Measurements from ENCODE around the gene DDAH1.
"Not testable (repeated sequence)": the region's sequence is repeated elsewhere in the genome, so short reads cannot be mapped to it uniquely, and the experiment has no call there.

DDAH1 gene

DNA sequence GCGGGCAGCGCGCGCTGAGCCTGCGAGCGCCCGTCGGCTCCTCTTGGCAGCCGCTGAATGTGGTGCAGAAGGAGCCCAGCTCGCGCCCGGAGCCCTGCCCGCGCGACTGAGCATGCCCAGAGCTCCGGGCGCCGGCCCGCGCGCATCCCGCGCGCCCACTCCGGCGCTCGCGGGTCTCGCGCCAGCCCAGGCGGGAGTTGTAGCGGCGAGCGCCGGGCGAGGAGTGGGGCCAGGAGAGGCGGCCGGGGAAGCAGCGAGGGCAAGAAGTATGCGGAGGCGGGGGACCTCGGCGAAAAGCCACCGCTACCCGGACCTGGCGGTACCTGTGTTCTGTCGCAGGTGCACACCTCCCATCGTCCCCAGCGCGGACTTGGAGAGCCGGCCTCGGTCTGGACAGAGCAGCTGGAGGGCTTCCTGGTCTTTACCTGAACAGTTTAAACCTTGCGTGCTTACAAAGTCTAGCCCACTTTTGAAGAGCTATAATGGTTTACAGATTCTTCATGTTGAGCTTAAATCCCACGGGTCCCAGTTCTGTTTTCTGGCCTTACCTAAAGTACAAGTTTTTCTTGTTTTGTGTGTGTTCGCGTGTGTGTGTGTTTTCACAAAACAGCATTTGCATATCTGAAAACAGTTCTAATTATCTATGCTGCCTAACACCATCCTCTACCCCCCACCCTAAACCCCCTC is at the start of gene DDAH1:
Gene DDAH1 (minus strand): TSS at position 61 of the 687 bp plus-strand sequence. CDS start 114 bp downstream, outside the sequence.
- peak; percentile 65 for DNase-seq (ENCODE audit: low read depth)

DNA sequence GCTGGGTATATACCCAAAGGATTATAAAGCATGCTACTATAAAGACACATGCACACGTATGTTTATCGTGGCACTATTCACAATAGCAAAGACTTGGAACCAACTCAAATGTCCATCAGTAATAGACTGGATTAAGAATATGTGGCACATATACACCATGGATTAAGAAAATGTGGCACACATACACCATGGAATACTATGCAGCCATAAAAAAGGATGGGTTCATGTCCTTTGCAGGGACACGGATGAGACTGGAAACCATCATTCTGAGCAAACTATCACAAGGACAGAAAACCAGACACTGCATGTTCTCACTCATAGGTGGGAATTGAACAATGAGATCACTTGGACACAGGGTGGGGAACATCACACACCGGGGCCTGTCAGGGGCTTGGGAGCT is 49.0 kb upstream of the DDAH1 start:
- DNase-seq (ENCODE audit: low read depth), result not testable (repeated sequence)

DNA sequence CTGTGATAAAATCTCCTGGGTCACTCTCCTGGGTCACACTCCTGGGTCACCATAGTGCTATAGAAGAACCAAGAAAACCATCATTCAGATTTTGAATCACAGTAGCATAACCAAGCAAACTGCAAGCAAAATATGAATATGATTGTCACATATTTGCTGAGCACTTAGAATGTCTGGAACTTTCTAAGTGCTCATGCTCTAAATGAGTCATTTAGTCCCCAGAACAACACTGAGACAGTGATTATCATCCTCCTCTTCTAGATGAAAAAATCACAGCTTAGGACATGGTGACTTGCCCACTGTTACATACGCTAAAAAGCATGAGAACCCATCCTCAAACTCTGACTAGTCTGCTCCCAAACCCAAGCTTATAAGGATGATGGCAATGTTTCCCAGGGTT is 39.5 kb upstream of the DDAH1 start:
- no peak for DNase-seq (ENCODE audit: low read depth)

DNA sequence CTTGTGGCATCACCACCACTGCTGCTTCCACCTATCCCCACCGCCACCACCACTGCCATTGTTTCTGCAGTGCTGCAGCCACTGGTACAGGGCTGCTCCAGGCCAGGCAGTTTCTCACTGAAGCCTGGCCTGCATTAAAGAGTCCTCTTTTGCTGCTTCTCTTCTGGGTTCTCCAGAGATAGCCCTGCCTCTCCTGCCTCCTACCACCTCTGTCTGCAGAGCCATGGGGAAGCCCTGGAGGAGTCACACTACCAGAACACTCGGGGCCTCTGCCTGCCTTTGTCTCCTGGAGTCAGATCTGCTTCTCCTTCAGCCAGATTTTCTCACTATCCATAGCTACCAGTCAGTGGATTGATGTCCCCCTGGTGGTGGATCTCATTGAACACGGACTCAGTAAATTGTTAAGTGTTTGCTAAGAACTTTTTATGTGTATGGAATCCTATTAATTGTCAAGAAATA is 37.7 kb upstream of the DDAH1 start:
- DNase-seq (ENCODE audit: low read depth), result peak; percentile 74

DNA sequence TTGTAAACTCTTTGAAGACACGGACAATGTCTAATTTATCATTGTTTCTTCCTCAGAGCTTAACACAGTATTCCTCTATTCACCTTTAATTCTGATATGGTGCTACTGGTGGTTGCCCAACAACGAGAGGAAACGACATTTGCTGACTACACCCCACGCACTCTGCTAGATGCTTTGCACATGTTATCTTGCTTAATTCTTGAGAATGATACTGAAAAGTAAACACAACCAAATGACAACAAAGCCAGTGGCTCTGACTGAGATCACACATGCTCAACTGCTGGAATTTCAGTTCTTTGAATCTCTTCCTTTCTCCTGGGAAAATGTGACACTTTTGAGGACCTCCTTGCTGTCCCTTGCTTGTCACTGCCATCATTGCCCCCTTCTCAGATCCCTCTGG is 37.2 kb upstream of the DDAH1 start:
- DNase-seq (ENCODE audit: low read depth), result peak; percentile 81

DNA sequence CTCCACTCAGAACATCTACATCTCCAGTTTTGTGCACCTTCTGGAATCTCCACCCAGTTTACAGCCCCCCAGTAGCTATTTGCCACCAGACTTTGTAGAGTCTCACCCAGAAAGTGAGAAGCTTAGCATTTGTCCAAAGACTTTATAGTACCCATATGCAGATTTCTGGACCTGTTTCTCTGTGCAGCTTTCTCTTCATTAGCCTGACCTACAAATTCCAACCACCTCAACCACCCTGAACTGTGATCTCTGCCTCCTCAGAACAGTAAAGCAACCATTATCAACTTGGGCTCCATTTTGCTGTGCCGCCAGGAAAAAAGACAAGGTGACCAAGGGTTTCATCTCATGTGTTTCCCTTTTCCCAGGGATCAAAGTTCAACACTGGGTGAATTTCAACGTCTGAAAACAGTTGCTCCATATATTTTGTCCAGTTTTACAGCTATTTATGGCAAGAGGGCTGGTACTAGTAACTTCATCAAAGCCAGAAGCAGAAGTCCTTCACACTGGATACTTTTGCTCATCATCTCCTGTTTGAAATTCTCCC is 36.5 kb upstream of the DDAH1 start:
- DNase-seq (ENCODE audit: low read depth), result no peak

DNA sequence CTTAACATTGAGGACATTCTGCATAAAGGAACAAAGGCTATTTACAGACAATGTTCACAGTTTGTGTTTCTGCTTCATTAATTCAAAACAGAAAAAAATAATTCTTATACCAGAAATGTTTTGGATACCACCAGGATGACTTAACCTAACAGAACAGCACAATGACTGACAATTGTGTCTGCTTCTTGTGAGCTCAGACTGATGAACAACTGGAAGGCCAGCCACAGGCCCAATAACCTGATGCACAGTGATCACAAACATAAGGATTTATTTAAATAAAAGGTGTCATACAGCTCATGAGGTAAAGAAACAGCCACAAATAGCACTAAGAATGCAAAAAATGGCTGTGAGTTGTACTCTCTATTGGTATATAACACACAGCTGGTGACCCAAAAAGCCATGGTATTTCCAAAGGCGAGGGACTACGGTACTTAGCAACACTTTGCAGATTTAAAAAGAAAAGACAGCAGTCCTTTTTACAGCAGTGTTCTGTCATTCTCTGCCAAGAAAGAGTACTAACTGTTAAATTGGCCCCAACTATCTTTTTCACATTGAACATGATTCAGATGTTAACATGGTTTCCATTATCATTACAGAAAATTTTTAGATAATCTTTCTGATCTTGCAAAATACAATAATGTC is 32.1 kb upstream of the DDAH1 start:
- DNase-seq (ENCODE audit: low read depth), result no peak

DNA sequence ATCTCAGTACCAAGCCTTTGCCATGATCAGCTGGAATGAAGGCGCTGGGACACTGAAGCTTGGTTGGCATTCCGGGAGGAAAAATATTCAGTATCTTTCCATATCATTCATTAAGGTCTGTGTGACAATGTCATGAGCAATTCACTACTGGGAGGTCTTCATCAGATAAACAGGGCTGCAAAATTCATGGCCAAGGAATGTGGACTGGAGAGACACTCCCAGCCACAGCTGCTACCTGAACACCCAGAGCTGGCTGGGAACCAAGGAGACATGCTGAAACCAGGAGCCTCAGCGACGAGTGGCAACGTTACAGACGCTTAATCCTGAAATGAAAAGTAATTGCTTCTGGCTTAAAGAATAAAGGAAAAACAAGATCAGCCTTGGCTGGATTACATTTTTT is 30.6 kb upstream of the DDAH1 start:
- DNase-seq (ENCODE audit: low read depth), result no peak

DNA sequence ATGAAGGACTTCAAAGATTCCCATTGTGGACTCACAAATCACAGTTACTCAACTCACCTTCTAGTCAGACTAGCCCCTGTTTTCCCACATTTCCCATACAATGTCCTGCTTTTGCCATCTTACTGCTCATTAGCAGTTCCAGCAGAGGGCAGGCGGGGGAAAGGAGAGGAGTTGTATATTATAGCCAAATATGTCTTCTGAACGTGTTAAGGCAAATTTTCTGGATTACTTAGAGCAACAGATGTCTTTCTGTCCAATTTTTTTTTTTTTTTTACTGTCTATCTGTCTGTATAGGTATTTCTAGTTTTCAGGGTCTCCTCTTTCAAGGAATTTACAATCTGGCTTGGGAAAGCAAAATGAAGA is 29.9 kb upstream of the DDAH1 start:
- peak; percentile 32 for DNase-seq (ENCODE audit: low read depth)

DNA sequence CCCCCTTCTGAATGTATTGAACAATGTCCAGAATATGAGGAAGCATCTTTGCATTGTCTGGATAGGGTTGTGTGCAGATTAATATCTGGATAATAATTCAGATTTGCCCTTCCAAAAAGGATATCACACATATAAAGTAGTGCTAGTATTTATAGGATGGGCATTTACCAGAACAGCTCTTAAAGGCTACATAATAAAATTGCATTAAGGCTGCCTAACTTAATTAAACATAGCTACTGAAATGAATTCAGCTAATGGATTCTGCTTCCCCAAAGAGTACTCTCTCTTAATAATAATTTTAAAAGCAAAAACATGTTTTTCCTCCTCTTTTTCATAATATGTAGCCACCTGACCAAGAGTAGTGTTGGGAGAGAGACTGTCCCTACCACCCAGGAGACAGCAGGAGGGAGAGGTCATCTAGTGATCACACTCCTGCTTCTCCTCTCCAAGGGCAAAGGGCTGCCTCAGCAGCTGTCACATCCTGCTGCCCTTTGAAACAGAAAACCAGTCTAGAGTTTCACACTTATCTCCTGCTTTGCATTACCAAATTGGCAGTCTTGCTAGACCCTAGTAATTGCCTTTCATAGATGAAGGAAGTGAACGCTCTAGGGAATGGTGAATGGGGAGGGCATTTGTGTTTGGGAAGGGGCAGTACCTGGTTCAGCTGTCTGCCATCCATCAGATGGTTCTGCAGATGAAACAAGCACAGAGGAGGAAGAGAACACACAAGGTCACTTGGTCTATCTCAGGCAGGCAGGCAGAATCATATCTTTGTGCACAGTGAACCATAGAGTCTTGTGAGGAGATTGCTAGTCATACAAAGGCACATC is 29.3 kb upstream of the DDAH1 start:
- no peak for DNase-seq (ENCODE audit: low read depth)

DNA sequence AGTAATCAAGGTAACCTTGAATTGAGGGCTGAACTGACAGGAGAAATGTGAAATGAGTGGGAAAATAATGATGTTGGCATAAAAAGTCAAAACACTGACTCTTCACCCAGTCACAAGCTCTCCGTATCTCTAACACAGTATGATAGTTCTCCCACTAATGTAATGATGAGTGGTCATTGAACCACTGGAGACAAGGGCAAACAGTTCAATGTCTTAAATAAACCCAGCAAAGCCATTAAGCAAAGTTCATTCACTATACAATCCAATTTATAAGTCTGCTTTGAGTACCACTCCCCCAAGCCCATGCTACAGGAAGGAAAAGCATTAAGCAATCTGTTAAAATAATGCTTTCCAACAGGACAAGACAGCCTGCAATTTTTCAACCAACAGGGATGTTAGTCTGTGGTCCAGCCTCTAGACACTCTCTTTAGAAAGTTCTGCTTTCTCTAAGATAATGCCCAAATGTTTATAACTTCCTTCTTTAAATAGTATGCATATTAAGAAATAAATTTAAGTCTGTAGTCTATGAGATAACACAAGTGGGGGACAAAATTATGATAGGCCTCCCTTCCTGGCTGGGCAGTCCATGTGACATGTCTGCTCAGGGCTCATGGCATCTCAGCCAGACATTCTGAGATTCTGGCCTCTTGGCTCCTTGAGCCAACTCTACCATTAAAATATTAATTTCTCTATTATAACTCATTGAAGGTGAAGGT is 25.5 kb upstream of the DDAH1 start:
- DNase-seq (ENCODE audit: low read depth), result no peak

DNA sequence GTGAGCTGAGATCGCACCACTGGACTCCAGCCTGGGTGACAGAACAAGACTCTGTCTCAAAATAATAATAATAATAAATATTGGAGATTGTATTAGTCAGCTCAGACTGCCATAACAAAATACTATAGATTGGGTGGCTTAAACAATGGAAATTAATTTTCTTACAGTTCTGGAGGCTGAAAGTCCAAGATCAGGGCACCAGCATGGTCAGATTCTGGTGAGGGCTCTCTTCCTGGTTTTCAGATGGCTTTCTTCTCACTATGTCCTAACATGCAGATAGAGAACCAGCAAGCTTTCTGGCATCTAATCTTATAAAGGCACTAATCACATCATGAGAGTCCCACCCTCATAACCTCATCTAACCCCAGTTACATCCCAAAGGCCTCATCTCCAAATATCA is 23.2 kb upstream of the DDAH1 start:
- no peak for DNase-seq (ENCODE audit: low read depth)

DNA sequence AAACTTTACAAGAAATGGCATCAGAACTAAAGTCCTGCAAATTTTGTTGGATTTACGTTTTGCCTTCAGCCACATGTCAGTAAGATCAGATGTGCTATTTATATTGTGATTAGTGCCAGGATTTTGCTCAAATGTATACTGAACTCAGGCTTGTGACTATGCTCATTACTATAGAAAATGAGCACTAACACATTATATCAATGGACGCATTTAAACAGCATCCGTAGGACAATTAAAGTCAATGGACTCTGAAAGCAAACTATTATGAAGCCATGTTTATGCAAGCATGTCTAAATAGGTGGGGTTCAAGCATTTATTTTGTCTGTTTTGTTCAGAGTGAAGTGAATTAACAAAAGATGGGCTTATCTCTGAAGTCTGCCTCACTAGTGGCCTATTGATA is 20.6 kb upstream of the DDAH1 start:
- DNase-seq (ENCODE audit: low read depth), result no peak

DNA sequence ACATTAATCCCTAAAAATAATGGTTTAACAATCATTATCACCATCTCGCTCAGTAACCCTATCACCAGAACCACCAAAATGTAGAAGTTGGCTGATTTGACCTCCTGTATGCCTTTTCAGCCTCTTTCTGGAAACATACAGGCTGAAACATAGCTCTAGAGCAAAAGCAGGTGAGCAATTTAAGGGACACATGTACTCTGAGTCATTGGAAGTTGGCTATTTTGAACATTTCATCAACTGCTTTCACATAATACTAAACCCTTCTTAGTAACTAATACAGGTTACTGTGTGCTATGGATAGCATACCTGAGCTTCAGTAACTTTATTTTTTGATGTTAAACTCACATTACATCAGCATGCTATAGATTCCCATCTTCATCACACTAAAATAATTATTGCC is 19.8 kb upstream of the DDAH1 start:
- no peak for DNase-seq (ENCODE audit: low read depth)

DNA sequence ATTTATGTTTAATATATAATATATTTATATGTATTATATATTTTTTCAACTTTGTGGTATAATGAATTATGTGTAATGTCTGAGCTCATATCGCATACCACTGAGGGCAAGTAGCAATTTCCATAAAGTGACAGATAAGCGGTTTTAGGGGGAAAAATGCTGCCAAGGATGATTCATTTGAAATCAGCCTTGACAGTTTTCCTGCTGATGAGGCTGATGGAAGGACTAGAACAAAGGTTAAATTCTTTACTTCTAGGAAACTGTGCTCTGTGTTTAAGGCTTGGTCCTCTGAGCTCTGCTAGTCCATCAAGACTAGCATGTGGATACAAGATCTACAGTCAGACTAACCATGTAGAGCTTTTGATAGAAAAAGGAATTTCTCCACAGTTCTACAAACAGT is 19.3 kb upstream of the DDAH1 start:
- no peak for DNase-seq (ENCODE audit: low read depth)

DNA sequence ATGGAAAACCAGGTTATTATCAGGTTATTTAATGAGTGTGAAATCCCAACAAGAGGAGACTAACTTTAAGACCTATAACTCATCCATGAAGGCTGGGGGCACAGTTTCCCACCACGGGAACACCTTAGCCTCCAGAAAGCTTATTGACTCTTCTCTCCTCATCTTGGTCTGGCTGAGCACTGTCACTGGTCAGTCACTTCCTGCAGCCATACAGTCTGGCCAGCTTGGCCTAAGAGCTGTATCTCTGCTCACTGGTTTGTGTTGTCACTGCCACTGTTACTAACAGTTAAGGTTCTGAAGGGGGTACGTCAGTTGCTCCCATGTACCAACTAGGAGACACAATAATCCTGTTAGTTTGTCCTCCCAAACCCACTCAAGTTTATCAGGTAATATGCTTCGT is 16.7 kb upstream of the DDAH1 start:
- DNase-seq (ENCODE audit: low read depth), result no peak

DNA sequence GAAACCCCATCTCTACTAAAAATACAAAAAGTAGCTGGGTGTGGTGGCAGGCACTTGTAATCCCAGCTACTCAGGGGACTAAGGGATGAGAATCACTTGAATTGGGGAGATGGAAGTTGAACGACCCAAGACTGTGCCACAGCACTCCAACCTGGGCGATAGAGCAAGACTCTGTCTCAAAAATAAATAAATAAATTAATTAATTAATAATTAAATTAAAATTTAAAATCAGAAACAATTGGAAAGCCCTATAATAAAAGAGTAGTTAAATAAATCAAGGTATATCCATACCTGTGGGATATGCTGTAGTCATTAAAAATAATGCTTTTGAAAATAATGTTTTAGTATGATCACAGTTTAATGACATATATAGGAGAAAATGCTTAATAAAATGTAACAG is 15.6 kb upstream of the DDAH1 start:
- no peak for DNase-seq (ENCODE audit: low read depth)

DNA sequence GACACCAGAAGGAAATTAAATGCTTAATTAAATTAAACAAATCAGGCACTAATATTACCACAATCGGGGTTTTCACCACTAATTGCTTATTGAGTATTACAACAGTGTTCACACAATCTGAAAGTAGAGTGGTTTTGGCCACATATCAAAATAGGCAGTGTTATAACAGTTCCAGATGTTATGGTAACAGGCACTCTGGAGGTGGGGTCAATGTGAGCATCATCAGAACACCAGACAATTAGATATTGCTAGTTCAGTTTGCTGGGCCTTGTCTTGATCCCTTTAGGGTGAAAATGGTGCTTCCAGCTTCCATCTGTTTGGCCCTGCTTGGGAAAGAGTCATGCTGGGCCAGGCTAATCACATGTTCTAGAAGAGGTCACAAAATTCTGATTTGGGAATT is 14.5 kb upstream of the DDAH1 start:
- peak; percentile 9 for DNase-seq (ENCODE audit: low read depth)

DNA sequence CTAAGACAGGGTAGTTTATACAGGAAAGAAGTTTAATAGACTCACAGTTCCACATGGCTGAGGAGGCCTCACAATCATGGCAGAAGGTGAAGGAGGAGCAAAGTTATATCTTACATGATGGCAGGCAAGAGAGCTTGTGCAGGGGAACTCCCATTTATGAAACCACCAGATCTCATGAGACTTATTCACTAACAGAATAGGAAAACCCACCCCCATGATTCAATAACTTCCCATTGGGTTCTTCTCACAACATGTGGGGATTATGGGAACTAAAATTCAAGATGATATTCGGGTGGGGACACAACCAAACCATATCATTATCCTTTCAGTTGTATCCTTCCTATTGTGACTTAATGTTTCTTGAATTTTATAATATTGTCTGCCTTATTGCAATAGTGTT is 13.4 kb upstream of the DDAH1 start:
- DNase-seq (ENCODE audit: low read depth), result no peak

DNA sequence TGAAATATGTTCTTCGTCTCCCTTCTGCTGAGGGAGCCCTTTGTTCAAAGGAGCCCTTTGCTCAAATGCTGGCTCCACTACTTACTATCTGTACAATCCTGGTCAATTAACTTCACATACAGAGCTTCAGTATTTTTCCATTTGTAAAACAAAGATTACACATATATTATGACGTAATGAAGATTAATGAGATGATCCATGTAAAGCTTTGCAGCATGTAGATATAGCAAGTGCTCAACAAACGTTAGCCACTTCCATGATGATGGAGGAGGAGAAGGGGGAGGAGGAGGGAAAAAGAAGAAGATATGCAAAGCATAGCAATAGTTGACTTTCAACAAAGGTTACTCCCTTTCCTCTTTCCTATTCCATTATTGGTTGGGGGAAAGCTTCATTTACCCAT is 10.1 kb upstream of the DDAH1 start:
- no peak for DNase-seq (ENCODE audit: low read depth)

DNA sequence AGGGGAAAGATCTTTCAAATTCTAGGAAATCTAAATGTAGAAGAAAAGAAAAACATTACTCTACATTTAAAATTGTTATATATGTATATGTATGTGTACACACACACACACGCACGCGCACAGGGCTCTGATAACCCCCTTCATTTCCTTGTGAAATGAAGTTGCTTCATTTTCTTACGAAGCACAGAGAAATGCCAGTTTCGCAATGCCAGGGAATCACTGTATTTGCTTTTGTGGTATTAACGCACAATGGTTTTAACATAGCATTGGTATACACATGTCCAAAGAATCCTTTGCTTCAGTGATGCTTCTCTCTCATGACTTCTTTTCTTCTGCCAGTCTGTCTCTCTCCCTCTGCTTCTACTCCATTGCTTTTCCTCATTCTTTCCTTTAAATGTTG is 8.4 kb upstream of the DDAH1 start:
- peak; percentile 92 for DNase-seq (ENCODE audit: low read depth)

DNA sequence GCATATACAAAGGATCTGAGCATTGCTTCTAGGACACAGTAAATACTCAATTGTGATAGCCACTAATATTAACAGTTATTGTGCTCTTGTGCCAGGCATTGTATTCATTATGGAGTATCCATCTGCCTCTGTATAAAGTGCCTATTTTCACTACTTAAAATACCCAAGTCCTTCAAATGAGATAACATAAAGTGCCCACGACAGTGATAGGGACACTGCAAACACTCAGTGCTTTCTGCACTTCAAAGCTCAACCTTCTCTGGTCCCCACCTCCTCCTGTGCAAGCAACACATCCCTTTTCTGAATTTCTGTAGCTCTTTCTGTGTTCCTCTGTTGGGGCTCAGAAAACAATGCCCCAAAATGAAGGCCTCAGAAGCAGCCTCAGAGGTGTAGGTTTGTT is 6.6 kb upstream of the DDAH1 start:
- no peak for DNase-seq (ENCODE audit: low read depth)

All from fibroblast of gingiva (primary cell).